GM18519 (cell line): ENCODE results near the gene KIF1C.

Experiments
- ATAC-seq: cut with Tn5 transposase; IDR thresholded peaks from one replicate; pipeline ENCODE4 v1.9.1; 2021; ENCODE audit warnings: mild to moderate bottlenecking, moderate library complexity; ENCODE audit not compliant: unreplicated experiment, low FRiP score

KIF1C gene

GRCh38 chr17:4997302-4998026 is at the start of gene KIF1C, which contains the start of gene INCA1:
TSS of gene KIF1C (plus strand) at chr17:4997950. CDS start at chr17:5000247, 2,297 bp downstream.
TSS of gene INCA1 (minus strand) at chr17:4997522. CDS start at chr17:4994437, 3,085 bp downstream.
- peak; percentile 70 for ATAC-seq

GRCh38 chr17:4948166-4948930 is 49.4 kb upstream of the KIF1C start, which contains the start of gene PFN1:
TSS of gene PFN1 (minus strand) at chr17:4948530. CDS start at chr17:4948394, 136 bp downstream.
- no peak for ATAC-seq

GRCh38 chr17:4948931-4949320 is 48.8 kb upstream of the KIF1C start:
- ATAC-seq, result peak; percentile 34

- peak; percentile 13 for ATAC-seq
Measured at GRCh38 chr17:4949321-4950074, 48.3 kb upstream of the KIF1C start.

- no peak for ATAC-seq
Measured at GRCh38 chr17:4950075-4950745, 47.5 kb upstream of the KIF1C start.

- ATAC-seq, result no peak
Measured at GRCh38 chr17:4950746-4951204, 47.0 kb upstream of the KIF1C start, which contains the start of gene ENO3. TSS of gene ENO3 (plus strand) at chr17:4951119. CDS start at chr17:4951830, 711 bp downstream.

- no peak for ATAC-seq
Measured at GRCh38 chr17:4951486-4951885, 46.3 kb upstream of the KIF1C start.

- ATAC-seq, result no peak
Measured at GRCh38 chr17:4953451-4953961, 44.2 kb upstream of the KIF1C start.

GRCh38 chr17:4955091-4955490 is 42.7 kb upstream of the KIF1C start:
- ATAC-seq, result no peak

GRCh38 chr17:4956493-4957061 is 41.2 kb upstream of the KIF1C start:
- ATAC-seq, result no peak

- ATAC-seq, result no peak
Measured at GRCh38 chr17:4958102-4958501, 39.6 kb upstream of the KIF1C start.

- ATAC-seq, result no peak
Measured at GRCh38 chr17:4959261-4959965, 38.3 kb upstream of the KIF1C start.

GRCh38 chr17:4960279-4960922 is 37.3 kb upstream of the KIF1C start:
- no peak for ATAC-seq

- no peak for ATAC-seq
Measured at GRCh38 chr17:4965311-4965986, 32.3 kb upstream of the KIF1C start.

GRCh38 chr17:4966844-4967538 is 30.8 kb upstream of the KIF1C start:
- peak; percentile 63 for ATAC-seq

- peak; percentile 42 for ATAC-seq
Measured at GRCh38 chr17:4967539-4968485, 29.9 kb upstream of the KIF1C start, which contains the start of gene SPAG7. TSS of gene SPAG7 (minus strand) at chr17:4967817. CDS start at chr17:4967804, 13 bp downstream.
